ENCODE measurements around the gene KIAA0753.

DNA sequence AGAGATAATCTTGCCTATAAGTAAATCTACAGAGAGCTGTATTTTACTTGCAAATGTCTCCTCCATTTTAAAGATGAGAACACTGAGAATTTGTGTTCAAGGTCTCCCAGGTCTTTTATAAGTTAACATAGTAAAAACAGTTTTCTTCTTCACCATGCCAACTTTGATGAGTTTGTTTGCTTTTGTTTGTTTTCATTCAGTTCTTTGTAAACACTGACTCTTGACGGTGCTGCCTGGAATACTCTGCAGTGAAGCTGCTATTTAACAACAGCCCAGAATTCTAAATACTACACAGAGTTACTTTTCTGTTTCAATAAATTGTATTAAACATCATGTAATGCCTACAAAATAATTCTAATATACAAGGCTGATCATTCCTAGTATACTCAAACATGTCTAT is 42.8 kb downstream of the KIAA0753 start:
- TF ChIP-seq U2AF1 (optimal IDR thresholded peaks at IDR 0.05; ENCODE audit: low read depth, low read length) (no peak), CBX1 (IDR thresholded peaks at IDR 0.05; ENCODE audit: low read depth) (no peak), JUN (IDR thresholded peaks at IDR 0.05; ENCODE audit: borderline replicate concordance, low read depth, low read length) (no peak), JUN (CRISPR knock-in tag; IDR thresholded peaks at IDR 0.05; ENCODE audit: borderline replicate concordance) (no peak), ZBTB7A (IDR thresholded peaks at IDR 0.05; ENCODE audit: borderline replicate concordance, control insufficient read depth, low read depth, low read length) (no peak), MBD2 (IDR thresholded peaks at IDR 0.05; ENCODE audit: borderline replicate concordance, low read depth) (no peak)
- TF ChIP-seq, protein P1, sequence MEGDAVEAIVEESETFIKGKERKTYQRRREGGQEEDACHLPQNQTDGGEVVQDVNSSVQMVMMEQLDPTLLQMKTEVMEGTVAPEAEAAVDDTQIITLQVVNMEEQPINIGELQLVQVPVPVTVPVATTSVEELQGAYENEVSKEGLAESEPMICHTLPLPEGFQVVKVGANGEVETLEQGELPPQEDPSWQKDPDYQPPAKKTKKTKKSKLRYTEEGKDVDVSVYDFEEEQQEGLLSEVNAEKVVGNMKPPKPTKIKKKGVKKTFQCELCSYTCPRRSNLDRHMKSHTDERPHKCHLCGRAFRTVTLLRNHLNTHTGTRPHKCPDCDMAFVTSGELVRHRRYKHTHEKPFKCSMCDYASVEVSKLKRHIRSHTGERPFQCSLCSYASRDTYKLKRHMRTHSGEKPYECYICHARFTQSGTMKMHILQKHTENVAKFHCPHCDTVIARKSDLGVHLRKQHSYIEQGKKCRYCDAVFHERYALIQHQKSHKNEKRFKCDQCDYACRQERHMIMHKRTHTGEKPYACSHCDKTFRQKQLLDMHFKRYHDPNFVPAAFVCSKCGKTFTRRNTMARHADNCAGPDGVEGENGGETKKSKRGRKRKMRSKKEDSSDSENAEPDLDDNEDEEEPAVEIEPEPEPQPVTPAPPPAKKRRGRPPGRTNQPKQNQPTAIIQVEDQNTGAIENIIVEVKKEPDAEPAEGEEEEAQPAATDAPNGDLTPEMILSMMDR (IDR thresholded peaks at IDR 0.05 in 2 of 3, conservative IDR thresholded peaks at IDR 0.05 in 1 of 3; ENCODE audit: insufficient read depth in 2 of 3, low read depth in 1 of 3, low read length in 3 of 3), result no peak

Measured in K562 (cell line).